CD4-positive, alpha-beta T cell treated with Interleukin-15 for 4 hours (primary cell): Measurements from ENCODE around the gene TXNDC11.
A peak's percentile ranks its signal among the peaks of the same experiment; 100 is the strongest.
"Not testable (repeated sequence)": the region's sequence is repeated elsewhere in the genome, so short reads cannot be mapped to it uniquely, and the experiment has no call there.

ENCODE experiments used
- DNase-seq: peaks from one replicate; pipeline ENCODE4 v3.0.0-alpha.2; 2020; ENCODE audit warnings: low spot score

Gene TXNDC11

GRCh38 chr16:11742536-11743307, at the start of gene TXNDC11:
Gene TXNDC11, minus strand, starts transcription at chr16:11742857. Its CDS starts 127 bp downstream, at chr16:11742730.
- peak; percentile 98 for DNase-seq

GRCh38 chr16:11791144-11791828, 48.6 kb upstream of the TXNDC11 start:
- DNase-seq: no peak

- DNase-seq: no peak
These were observed 46.3 kb upstream of the TXNDC11 start for GRCh38 chr16:11788914-11789313.

- not testable (repeated sequence) for DNase-seq
These were observed 42.4 kb upstream of the TXNDC11 start for GRCh38 chr16:11784980-11785599.

- DNase-seq: not testable (repeated sequence)
These were observed 41.7 kb upstream of the TXNDC11 start for GRCh38 chr16:11784381-11784780.

- DNase-seq: no peak
These were observed 41.3 kb upstream of the TXNDC11 start for GRCh38 chr16:11784038-11784369.

- DNase-seq: peak; percentile 73
These were observed 40.8 kb upstream of the TXNDC11 start for GRCh38 chr16:11783319-11784037.

- no peak for DNase-seq
These were observed 39.1 kb upstream of the TXNDC11 start for GRCh38 chr16:11781773-11782172.

GRCh38 chr16:11780991-11781680, 38.5 kb upstream of the TXNDC11 start:
- DNase-seq: no peak

GRCh38 chr16:11779074-11779473, 36.4 kb upstream of the TXNDC11 start:
- no peak for DNase-seq

- DNase-seq: no peak
These were observed 31.5 kb upstream of the TXNDC11 start for GRCh38 chr16:11774065-11774626.

- no peak for DNase-seq
These were observed 26.2 kb upstream of the TXNDC11 start for GRCh38 chr16:11768849-11769248.

GRCh38 chr16:11762431-11762830, 19.8 kb upstream of the TXNDC11 start:
- DNase-seq: no peak

- no peak for DNase-seq
These were observed 17.3 kb upstream of the TXNDC11 start for GRCh38 chr16:11759997-11760396.

- no peak for DNase-seq
These were observed 16.6 kb upstream of the TXNDC11 start for GRCh38 chr16:11759163-11759834.

GRCh38 chr16:11757671-11758545, 15.3 kb upstream of the TXNDC11 start:
- no peak for DNase-seq

- DNase-seq: no peak
These were observed 13.6 kb upstream of the TXNDC11 start for GRCh38 chr16:11756248-11756647.

- no peak for DNase-seq
These were observed 12.5 kb upstream of the TXNDC11 start for GRCh38 chr16:11755022-11755760.

- no peak for DNase-seq
These were observed 10.2 kb upstream of the TXNDC11 start for GRCh38 chr16:11752856-11753255.
